IPS-18c (cell line): ENCODE measurements around the gene DPPA4.

Source experiments
- H3K4me3 ChIP-seq: 2 replicates; pipeline ENCODE4 v1.7.0; 2013; ENCODE audit warnings: low read depth, mild to moderate bottlenecking, low read length, moderate library complexity; ENCODE audit not compliant: insufficient read depth
- H3K9me3 ChIP-seq: one replicate; pipeline ENCODE4 v1.6.1; 2013; ENCODE audit warnings: mild to moderate bottlenecking, low read length, moderate library complexity; ENCODE audit not compliant: control insufficient read depth, insufficient read depth

DPPA4 gene

GRCh38 chr3:109346770-109347295 is 9.5 kb upstream of the DPPA4 start:
- Histone ChIP-seq H3K9me3 (no peaks in the 10 kb centered on the region), H3K4me3 (no peak overlapping the region)

- H3K9me3 ChIP-seq = no peaks in the 10 kb centered on the region
- H3K4me3 ChIP-seq = no peak overlapping the region
Observed at GRCh38 chr3:109346099-109346498, 8.8 kb upstream of the DPPA4 start.

- H3K4me3 ChIP-seq = peak overlapping the region; percentile 26; the same call in 1 of the 2 replicates
- H3K9me3 ChIP-seq = no peaks in the 10 kb centered on the region
Observed at GRCh38 chr3:109339714-109340648, 2.6 kb upstream of the DPPA4 start.

- H3K9me3 ChIP-seq = no peaks in the 10 kb centered on the region
- peak overlapping the region; percentile 26; the same call in 1 of the 2 replicates for H3K4me3 ChIP-seq
Observed at GRCh38 chr3:109339197-109339596, 1.9 kb upstream of the DPPA4 start.

GRCh38 chr3:109338322-109338721 is 976 bp upstream of the DPPA4 start:
- peak overlapping the region; percentile 65; the same call in 1 of the 2 replicates for H3K4me3 ChIP-seq
- H3K9me3 ChIP-seq = no peaks in the 10 kb centered on the region

- H3K4me3 ChIP-seq = peak overlapping the region; percentile 65
- H3K9me3 ChIP-seq = no peaks in the 10 kb centered on the region
Observed at GRCh38 chr3:109336291-109336861, 970 bp downstream of the DPPA4 start.

- Histone ChIP-seq H3K9me3 (peaks cover 2% of the 10 kb centered on the region), H3K4me3 (peak overlapping the region; percentile 65)
Observed at GRCh38 chr3:109334572-109334971, 2.8 kb downstream of the DPPA4 start.

- Histone ChIP-seq H3K4me3 (peak overlapping the region; percentile 0; the same call in 1 of the 2 replicates), H3K9me3 (peaks cover 2% of the 10 kb centered on the region)
Observed at GRCh38 chr3:109331692-109332091, 5.7 kb downstream of the DPPA4 start.

- Histone ChIP-seq H3K9me3 (peaks cover 2% of the 10 kb centered on the region), H3K4me3 (no peak overlapping the region)
Observed at GRCh38 chr3:109330405-109330804, 6.9 kb downstream of the DPPA4 start.

- no peak overlapping the region for H3K4me3 ChIP-seq
Observed at GRCh38 chr3:109328202-109328601, 9.1 kb downstream of the DPPA4 start.

GRCh38 chr3:109325657-109326056 is 11.7 kb downstream of the DPPA4 start:
- Histone ChIP-seq H3K4me3 (no peak overlapping the region), H3K9me3 (no peaks in the 10 kb centered on the region)

More at GRCh38 chr3:109328202-109328601, 9.1 kb downstream of the DPPA4 start:
- H3K9me3 ChIP-seq = peaks cover 2% of the 10 kb centered on the region

- Histone ChIP-seq H3K9me3 (no peaks in the 10 kb centered on the region), H3K4me3 (no peak overlapping the region)
Observed at GRCh38 chr3:109325109-109325508, 12.2 kb downstream of the DPPA4 start.

GRCh38 chr3:109316162-109316730 is 21.1 kb downstream of the DPPA4 start, which contains the start of gene DPPA2:
Gene DPPA2 (minus strand): TSS chr3:109316517. CDS start chr3:109314542, 1,975 bp downstream.
- no peak within 1 kb of the TSS for H3K4me3 ChIP-seq

GRCh38 chr3:109313061-109313460 is 24.3 kb downstream of the DPPA4 start:
- peaks cover 2% of the 10 kb centered on the region for H3K9me3 ChIP-seq
- H3K4me3 ChIP-seq = no peak overlapping the region

More at GRCh38 chr3:109316162-109316730, 21.1 kb downstream of the DPPA4 start, which contains the start of gene DPPA2:
- no peaks in the 10 kb centered on the region for H3K9me3 ChIP-seq

- Histone ChIP-seq H3K4me3 (no peak overlapping the region), H3K9me3 (no peaks in the 10 kb centered on the region)
Observed at GRCh38 chr3:109297496-109297895, 39.9 kb downstream of the DPPA4 start.

- H3K9me3 ChIP-seq = no peaks in the 10 kb centered on the region
Observed at GRCh38 chr3:109284071-109284470, 53.3 kb downstream of the DPPA4 start.

GRCh38 chr3:109278546-109278945 is 58.8 kb downstream of the DPPA4 start:
- no peaks in the 10 kb centered on the region for H3K9me3 ChIP-seq
- no peak overlapping the region for H3K4me3 ChIP-seq

More at GRCh38 chr3:109284071-109284470, 53.3 kb downstream of the DPPA4 start:
- H3K4me3 ChIP-seq = no peak overlapping the region
